ENCODE results near the gene BACH2.

The BACH2 gene

GRCh38 chr6:90302320-90302719, 5.7 kb upstream of the BACH2 start:
- DNase-seq = no peak

- DNase-seq = no peak
Observed at GRCh38 chr6:90301816-90302215, 5.2 kb upstream of the BACH2 start.

- no peak for DNase-seq
Observed at GRCh38 chr6:90298459-90299053, 1.9 kb upstream of the BACH2 start.

- DNase-seq = peak in 1 of 58 donors; percentile 27
Observed at GRCh38 chr6:90297867-90298381, 1.3 kb upstream of the BACH2 start.

- DNase-seq = peak in 7 of 58 donors; percentile 31 to 65 (median 45)
Observed at GRCh38 chr6:90297115-90297866, 648 bp upstream of the BACH2 start.

GRCh38 chr6:90295854-90296340, 746 bp downstream of the BACH2 start:
- DNase-seq = peak in 55 of 58 donors; percentile 7 to 79 (median 64)

GRCh38 chr6:90294989-90295853, 1.4 kb downstream of the BACH2 start:
- peak in 46 of 58 donors; percentile 10 to 68 (median 49) for DNase-seq

GRCh38 chr6:90294614-90294988, 2.0 kb downstream of the BACH2 start:
- peak in 5 of 58 donors; percentile 9 to 16 (median 10) for DNase-seq

GRCh38 chr6:90294008-90294511, 2.6 kb downstream of the BACH2 start:
- DNase-seq = no peak

GRCh38 chr6:90293319-90293953, 3.2 kb downstream of the BACH2 start:
- no peak for DNase-seq

- DNase-seq = no peak
Observed at GRCh38 chr6:90291565-90291964, 5.1 kb downstream of the BACH2 start.

- DNase-seq = no peak
Observed at GRCh38 chr6:90290811-90291420, 5.7 kb downstream of the BACH2 start.

GRCh38 chr6:90289902-90290301, 6.7 kb downstream of the BACH2 start:
- DNase-seq = no peak

GRCh38 chr6:90288404-90288803, 8.2 kb downstream of the BACH2 start:
- DNase-seq = no peak

- peak in 1 of 58 donors; percentile 4 for DNase-seq
Observed at GRCh38 chr6:90286884-90287488, 9.7 kb downstream of the BACH2 start.

GRCh38 chr6:90285611-90286381, 10.8 kb downstream of the BACH2 start:
- DNase-seq = peak in 51 of 58 donors; percentile 16 to 87 (median 67)

- no peak for DNase-seq
Observed at GRCh38 chr6:90285042-90285481, 11.6 kb downstream of the BACH2 start.

GRCh38 chr6:90284236-90285041, 12.2 kb downstream of the BACH2 start:
- DNase-seq = no peak
